NCI-H1092 treated with DMSO at 0.1 percent for 48 hours (cell line): ENCODE measurements around the gene DCLRE1B.

Experiments used
- DNase-seq: peaks from one replicate; lab custom pipeline; 2025; lab: John Stamatoyannopoulos, UW

The DCLRE1B gene

GRCh38 chr1:113887402-113888175 lies 17.5 kb upstream of the DCLRE1B start, which contains the start of gene BCL2L15:
TSS of gene BCL2L15 (minus strand) at chr1:113887581. CDS start at chr1:113887375, 206 bp downstream.
- DNase-seq, result no peak

- no peak for DNase-seq
These were observed 14.3 kb upstream of the DCLRE1B start for GRCh38 chr1:113890816-113891215.

- DNase-seq, result no peak
These were observed 13.4 kb upstream of the DCLRE1B start for GRCh38 chr1:113891631-113892220.

- DNase-seq, result no peak
These were observed 11.9 kb upstream of the DCLRE1B start for GRCh38 chr1:113893267-113893666.

- DNase-seq, result no peak
These were observed 10.0 kb upstream of the DCLRE1B start for GRCh38 chr1:113895098-113895497.

- DNase-seq, result no peak
These were observed 9.2 kb upstream of the DCLRE1B start for GRCh38 chr1:113895961-113896360.

GRCh38 chr1:113898241-113898814 lies 6.8 kb upstream of the DCLRE1B start:
- no peak for DNase-seq

GRCh38 chr1:113899111-113899510 lies 6.0 kb upstream of the DCLRE1B start:
- DNase-seq, result no peak

- DNase-seq, result no peak
These were observed 3.9 kb upstream of the DCLRE1B start for GRCh38 chr1:113901191-113901590.

- DNase-seq, result peak; percentile 34
These were observed 1.4 kb upstream of the DCLRE1B start for GRCh38 chr1:113903501-113904292.

- DNase-seq, result no peak
These were observed 843 bp upstream of the DCLRE1B start for GRCh38 chr1:113904293-113904673.

GRCh38 chr1:113905435-113905861 lies 322 bp downstream of the DCLRE1B start:
- DNase-seq, result peak; percentile 40

GRCh38 chr1:113912594-113913311 lies 7.6 kb downstream of the DCLRE1B start:
- peak; percentile 10 for DNase-seq

- no peak for DNase-seq
These were observed 8.2 kb downstream of the DCLRE1B start for GRCh38 chr1:113913312-113913668.

GRCh38 chr1:113913887-113914664 lies 8.9 kb downstream of the DCLRE1B start:
- no peak for DNase-seq

- no peak for DNase-seq
These were observed 11.8 kb downstream of the DCLRE1B start for GRCh38 chr1:113916974-113917373.

- DNase-seq, result no peak
These were observed 12.4 kb downstream of the DCLRE1B start for GRCh38 chr1:113917400-113918082.

- DNase-seq, result no peak
These were observed 13.1 kb downstream of the DCLRE1B start for GRCh38 chr1:113918243-113918642.

GRCh38 chr1:113922957-113923356 lies 17.8 kb downstream of the DCLRE1B start:
- no peak for DNase-seq

- DNase-seq, result no peak
These were observed 19.3 kb downstream of the DCLRE1B start for GRCh38 chr1:113924473-113924872.
